Adipocyte (in vitro differentiated cells): ENCODE data around the gene CXorf38.
A peak's percentile ranks its signal among the peaks of the same experiment; 100 is the strongest.
"Not testable (repeated sequence)": the region's sequence is repeated elsewhere in the genome, so short reads cannot be mapped to it uniquely, and the experiment has no call there.

Experiments used
- DNase-seq: peaks from one replicate; pipeline ENCODE4 v3.0.0-alpha.2; 2015; ENCODE audit warnings: low read depth
- H3K27me3 ChIP-seq: replicated peaks from 2 replicates; pipeline ENCODE4 v1.7.0; 2013; ENCODE audit warnings: mild to moderate bottlenecking, low read length, moderate library complexity; ENCODE audit not compliant: control insufficient read depth, insufficient read depth
- H3K36me3 ChIP-seq: 2 replicates; pipeline ENCODE4 v1.7.0; 2013; ENCODE audit warnings: low read length, mild to moderate bottlenecking, moderate library complexity; ENCODE audit not compliant: control insufficient read depth, insufficient read depth, severe bottlenecking
- H3K4me1 ChIP-seq: 2 replicates; pipeline ENCODE4 v1.7.0; 2013; ENCODE audit warnings: mild to moderate bottlenecking, low read length, moderate library complexity; ENCODE audit not compliant: control insufficient read depth, insufficient read depth
- H3K4me3 ChIP-seq: 2 replicates; pipeline ENCODE4 v1.7.0; 2013; ENCODE audit warnings: mild to moderate bottlenecking, low read length, moderate library complexity
- H3K9ac ChIP-seq: 2 replicates; pipeline ENCODE4 v1.7.0; 2013; ENCODE audit warnings: mild to moderate bottlenecking, low read length, moderate library complexity
- H3K9me3 ChIP-seq: 2 replicates; pipeline ENCODE4 v1.7.0; 2013; ENCODE audit warnings: mild to moderate bottlenecking, low read length, moderate library complexity; ENCODE audit not compliant: control insufficient read depth

Gene CXorf38

GRCh38 chrX:40582811-40583210 lies 64.5 kb downstream of the CXorf38 start:
- Histone ChIP-seq H3K36me3 (no peaks in the 10 kb centered on the region), H3K27me3 (peaks cover 16% of the 10 kb centered on the region), H3K9ac (no peak overlapping the region), H3K4me3 (no peak overlapping the region), H3K9me3 (peaks cover 3% of the 10 kb centered on the region), H3K4me1 (peaks cover 12% of the 10 kb centered on the region)
- DNase-seq = no peak

- Histone ChIP-seq H3K27me3 (peaks cover 21% of the 10 kb centered on the region), H3K4me1 (peaks cover 12% of the 10 kb centered on the region), H3K4me3 (peak overlapping the region; percentile 87)
- H3K9ac ChIP-seq, DNase-seq, H3K36me3 ChIP-seq, H3K9me3 ChIP-seq: not testable (repeated sequence)
Measured at GRCh38 chrX:40582178-40582577, 65.2 kb downstream of the CXorf38 start.

- peak; percentile 46 for DNase-seq
- H3K36me3 ChIP-seq = no peaks in the 10 kb centered on the region
- H3K9ac ChIP-seq = peak overlapping the region; percentile 85
Measured at GRCh38 chrX:40581336-40581920, 65.9 kb downstream of the CXorf38 start.

GRCh38 chrX:40580537-40581335 lies 66.6 kb downstream of the CXorf38 start, which contains the start of gene ATP6AP2:
Gene ATP6AP2, plus strand, starts transcription at chrX:40580970. Its CDS starts 96 bp downstream, at chrX:40581066.
- H3K9ac ChIP-seq = peak within 1 kb of the TSS; percentile 85
- DNase-seq = peak; percentile 95
- H3K36me3 ChIP-seq = no peaks in the 10 kb centered on the region
- H3K27me3 ChIP-seq = peaks cover 15% of the 10 kb centered on the region
- H3K4me3 ChIP-seq = peak within 1 kb of the TSS; percentile 87
- H3K9me3 ChIP-seq = peaks cover 3% of the 10 kb centered on the region
- H3K4me1 ChIP-seq = peaks cover 12% of the 10 kb centered on the region

More at GRCh38 chrX:40581336-40581920, 65.9 kb downstream of the CXorf38 start:
- Histone ChIP-seq H3K4me1 (peaks cover 12% of the 10 kb centered on the region), H3K4me3 (peak overlapping the region; percentile 87), H3K9me3 (peaks cover 3% of the 10 kb centered on the region), H3K27me3 (peaks cover 18% of the 10 kb centered on the region)

- no peak for DNase-seq
- Histone ChIP-seq H3K4me3 (peak overlapping the region; percentile 87), H3K36me3 (no peaks in the 10 kb centered on the region), H3K27me3 (peaks cover 15% of the 10 kb centered on the region), H3K4me1 (peaks cover 12% of the 10 kb centered on the region), H3K9me3 (peaks cover 3% of the 10 kb centered on the region), H3K9ac (peak overlapping the region; percentile 85)
Measured at GRCh38 chrX:40579900-40580536, 67.3 kb downstream of the CXorf38 start.

GRCh38 chrX:40579141-40579540 lies 68.2 kb downstream of the CXorf38 start:
- H3K4me3 ChIP-seq = no peak overlapping the region
- H3K27me3 ChIP-seq = peaks cover 15% of the 10 kb centered on the region
- H3K9me3 ChIP-seq = peaks cover 3% of the 10 kb centered on the region
- H3K36me3 ChIP-seq = no peaks in the 10 kb centered on the region
- H3K9ac ChIP-seq = no peak overlapping the region
- peaks cover 12% of the 10 kb centered on the region for H3K4me1 ChIP-seq
- no peak for DNase-seq

GRCh38 chrX:40578039-40578695 lies 69.2 kb downstream of the CXorf38 start:
- Histone ChIP-seq H3K4me1 (peaks cover 12% of the 10 kb centered on the region), H3K9me3 (peaks cover 3% of the 10 kb centered on the region), H3K36me3 (no peaks in the 10 kb centered on the region), H3K9ac (no peak overlapping the region), H3K4me3 (no peak overlapping the region), H3K27me3 (peaks cover 10% of the 10 kb centered on the region)
- DNase-seq = no peak
